DND-41 (cell line): ENCODE measurements around the gene LRRC3C.
"Not testable (repeated sequence)": the region's sequence is repeated elsewhere in the genome, so short reads cannot be mapped to it uniquely, and the experiment has no call there.

ENCODE experiments used
- ATAC-seq: fragments of 200-7000 bp; cut with Tn5 transposase; 3 replicates; pipeline ENCODE4 v1.9.1; 2021; ENCODE audit warnings: low read depth; ENCODE audit not compliant: insufficient read depth
- DNase-seq: peaks from one replicate; pipeline ENCODE4 v3.0.0-alpha.2; 2020
- H2AFZ ChIP-seq: 2 replicates; pipeline ENCODE4 v1.6.0; 2012; ENCODE audit warnings: low read depth, low read length
- H3K27ac ChIP-seq: 2 replicates; pipeline ENCODE4 v1.5.1; 2012; ENCODE audit warnings: low read length, inconsistent platforms
- H3K27me3 ChIP-seq: fragments of 200-600 bp; sonication (generic); 2 replicates; pipeline ENCODE4 v1.6.0; 2012; ENCODE audit warnings: low read length, mild to moderate bottlenecking, inconsistent platforms; ENCODE audit not compliant: insufficient read depth, poor library complexity
- H3K36me3 ChIP-seq: 2 replicates; pipeline ENCODE4 v1.5.1; 2012; ENCODE audit warnings: low read length, inconsistent platforms; ENCODE audit not compliant: insufficient read depth
- H3K4me1 ChIP-seq: 2 replicates; pipeline ENCODE4 v1.5.1; 2012; ENCODE audit warnings: mild to moderate bottlenecking, low read length; ENCODE audit not compliant: insufficient read depth
- H3K4me2 ChIP-seq: 2 replicates; pipeline ENCODE4 v1.6.0; 2012; ENCODE audit warnings: mild to moderate bottlenecking, moderate library complexity, low read length, inconsistent platforms; ENCODE audit not compliant: insufficient read depth
- H3K4me3 ChIP-seq, 2 experiments: fragments of 200-600 bp in 1 of 2; shearing (Covaris generic) in 1 of 2; 2 replicates each; pipeline ENCODE4 v1.5.1; 2012 to 2016; ENCODE audit warnings: inconsistent platforms in 2 of 2, low read length in 2 of 2, mild to moderate bottlenecking in 2 of 2, low read depth in 1 of 2, moderate library complexity in 1 of 2
- H3K79me2 ChIP-seq: 2 replicates; pipeline ENCODE4 v1.6.0; 2012; ENCODE audit warnings: low read length, inconsistent platforms; ENCODE audit not compliant: insufficient read depth
- H3K9ac ChIP-seq: 2 replicates; pipeline ENCODE4 v1.6.0; 2012; ENCODE audit warnings: low read depth, mild to moderate bottlenecking, inconsistent platforms, low read length, moderate library complexity
- H3K9me3 ChIP-seq: 2 replicates; pipeline ENCODE4 v1.5.1; 2012; ENCODE audit warnings: low read length, moderate library complexity, mild to moderate bottlenecking, inconsistent platforms; ENCODE audit not compliant: insufficient read depth, severe bottlenecking
- H4K20me1 ChIP-seq: 2 replicates; pipeline ENCODE4 v1.6.0; 2012; ENCODE audit warnings: low read length; ENCODE audit not compliant: insufficient read depth
- CTCF ChIP-seq: IDR thresholded peaks from 2 replicates; pipeline ENCODE4 v1.5.1; 2012; ENCODE audit warnings: borderline replicate concordance, low read length, moderate library complexity, mild to moderate bottlenecking; ENCODE audit not compliant: poor library complexity, severe bottlenecking; ENCODE audit errors: extremely low read depth
- EZH2 ChIP-seq: IDR thresholded peaks from 3 replicates; pipeline ENCODE4 v1.6.1; 2012; ENCODE audit warnings: borderline replicate concordance, low read depth, mild to moderate bottlenecking, moderate library complexity, low read length, inconsistent platforms; ENCODE audit not compliant: severe bottlenecking

The LRRC3C gene

GRCh38 chr17:39943702-39944392 lies 16.3 kb downstream of the LRRC3C start:
- Histone ChIP-seq H3K4me3 (no peak overlapping the region), H3K36me3 (no peaks in the 10 kb centered on the region), H3K79me2 (no peaks in the 10 kb centered on the region), H3K27ac (no peak overlapping the region), H3K4me1 (no peaks in the 10 kb centered on the region), H3K9me3 (no peaks in the 10 kb centered on the region), H3K27me3 (no peaks in the 10 kb centered on the region), H3K4me2 (no peak overlapping the region), H4K20me1 (no peaks in the 10 kb centered on the region), H3K9ac (no peak overlapping the region), H2AFZ (no peak overlapping the region)
- TF ChIP-seq CTCF (no peak), EZH2 (no peak)
- no peak for ATAC-seq
- no peak for DNase-seq

DNA sequence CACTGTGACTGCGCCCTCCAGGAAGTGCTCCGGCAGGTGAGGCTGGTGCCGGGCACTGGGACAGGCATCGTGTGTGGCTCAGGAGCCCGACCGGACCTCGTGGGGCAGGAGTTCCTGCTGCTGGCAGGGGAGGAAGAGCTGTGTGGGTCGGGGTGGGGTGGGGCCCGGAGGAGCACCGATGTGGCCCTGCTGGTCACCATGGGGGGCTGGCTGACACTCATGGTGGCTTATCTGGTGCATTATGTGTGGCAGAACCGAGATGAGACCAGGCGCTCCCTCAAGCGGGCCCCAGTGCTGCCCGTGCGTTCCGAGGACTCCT lies 16.8 kb downstream of the LRRC3C start:
- Histone ChIP-seq H3K27me3 (no peaks in the 10 kb centered on the region), H3K4me1 (no peaks in the 10 kb centered on the region), H3K9me3 (no peaks in the 10 kb centered on the region), H3K4me3 (no peak overlapping the region), H3K27ac (no peak overlapping the region), H4K20me1 (no peaks in the 10 kb centered on the region), H3K4me2 (no peak overlapping the region), H3K36me3 (no peaks in the 10 kb centered on the region), H3K9ac (no peak overlapping the region), H3K79me2 (no peaks in the 10 kb centered on the region), H2AFZ (no peak overlapping the region)
- no peak for ATAC-seq
- TF ChIP-seq CTCF (no peak), EZH2 (no peak)
- no peak for DNase-seq

DNA sequence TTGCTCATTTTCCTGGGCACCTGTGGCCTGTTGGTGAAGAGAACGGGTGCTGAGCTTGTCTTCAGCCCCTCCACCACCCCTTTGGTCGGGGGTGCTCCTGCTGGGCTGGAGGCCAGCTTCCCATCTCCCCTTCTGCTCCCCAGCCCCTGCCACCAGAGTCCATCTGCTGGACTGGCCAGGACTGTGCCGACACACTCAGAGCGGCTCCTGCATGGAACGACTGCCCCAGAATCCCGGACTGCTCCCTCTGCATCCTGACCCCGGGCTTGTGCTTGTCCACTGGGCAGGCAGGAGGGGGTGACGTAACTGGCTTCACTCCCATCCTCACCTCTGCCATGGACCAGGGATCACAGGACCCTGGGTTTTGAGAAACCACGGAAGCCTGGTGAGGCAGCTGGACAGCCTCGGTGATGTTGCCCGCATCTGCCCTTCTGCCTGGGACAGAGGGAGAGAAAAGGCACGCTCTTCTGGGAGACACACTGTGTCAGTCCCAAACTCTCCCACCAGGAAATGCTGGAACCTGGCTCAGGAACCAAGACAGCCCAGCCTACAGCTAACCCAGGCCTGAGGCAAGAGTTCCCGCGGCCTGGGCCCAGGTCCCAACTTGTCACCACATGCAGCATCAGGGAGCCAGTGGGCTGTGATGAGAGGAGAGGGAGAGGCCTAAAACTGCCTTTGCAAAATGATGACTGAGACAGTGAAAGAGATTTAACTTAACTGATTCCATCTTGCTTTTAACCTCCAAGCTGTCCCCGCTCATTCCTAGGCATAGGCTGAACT lies 19.2 kb downstream of the LRRC3C start:
- Histone ChIP-seq H4K20me1 (no peaks in the 10 kb centered on the region), H3K4me2 (no peak overlapping the region), H3K27ac (no peak overlapping the region), H3K4me1 (no peaks in the 10 kb centered on the region), H3K4me3 (no peak overlapping the region), H3K9me3 (no peaks in the 10 kb centered on the region), H3K36me3 (no peaks in the 10 kb centered on the region), H3K27me3 (no peaks in the 10 kb centered on the region), H3K79me2 (no peaks in the 10 kb centered on the region), H3K9ac (no peak overlapping the region), H2AFZ (no peak overlapping the region)
- ATAC-seq (no peak), DNase-seq (no peak)
- no peak for TF ChIP-seq EZH2
- no peak for TF ChIP-seq CTCF

DNA sequence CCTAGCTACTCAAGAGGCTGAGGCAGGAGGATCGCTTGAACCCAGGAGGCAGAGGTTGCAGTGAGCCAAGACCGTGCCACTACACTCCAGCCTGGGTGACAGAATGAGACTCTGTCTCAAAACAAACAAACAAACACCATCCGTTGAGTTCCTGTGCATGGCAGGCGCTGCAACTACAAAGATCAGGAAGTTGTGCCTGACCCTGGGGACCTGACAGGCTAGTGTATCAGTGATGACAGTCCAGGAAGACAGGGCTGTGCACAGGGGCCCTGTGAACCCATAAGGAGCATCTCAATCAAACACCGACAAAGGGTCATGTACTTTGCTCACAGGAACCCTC lies 20.9 kb downstream of the LRRC3C start:
- ATAC-seq, H3K4me1 ChIP-seq, DNase-seq, H3K4me2 ChIP-seq, H3K9me3 ChIP-seq, H4K20me1 ChIP-seq, H3K36me3 ChIP-seq, H3K27me3 ChIP-seq, H3K27ac ChIP-seq, H3K79me2 ChIP-seq, H3K4me3 ChIP-seq, H3K9ac ChIP-seq: not testable (repeated sequence)
- 0 out of 2 replicates have a peak overlapping the region, but pooled peaks have one; percentile 26 for H2AFZ ChIP-seq
